Kidney (tissue), 14 donors: Measurements from ENCODE around the gene MYCBP. TPM values are rescaled to one million over a fixed set of nuclear protein-coding genes. Genes with fewer than 3 reads are reported as not detected.

Source experiments
- DNase-seq, 5 donors: peaks; one replicate each; pipeline ENCODE4 v3.0.0-alpha.2; 2013 to 2020
- FAIRE-seq: peaks from 2 replicates; lab custom pipeline; 2012; peaks lifted over from hg19 to GRCh38; lab: Jason Lieb, UNC
- H3K27ac ChIP-seq, 2 donors: one replicate each; pipeline ENCODE4 v1.7.0; 2013; ENCODE audit warnings: low read depth in 2 of 2, low read length in 2 of 2, inconsistent platforms in 1 of 2
- H3K27me3 ChIP-seq: one replicate; pipeline ENCODE4 v1.7.1; 2013; ENCODE audit warnings: low read length, inconsistent platforms; ENCODE audit not compliant: control insufficient read depth, insufficient read depth
- H3K36me3 ChIP-seq, 3 donors: one replicate each; pipeline versions ENCODE4 v1.7.0 to v1.7.1; 2013; ENCODE audit warnings: low read length in 3 of 3, control low read depth in 1 of 3, inconsistent platforms in 1 of 3; ENCODE audit not compliant: insufficient read depth in 3 of 3, control insufficient read depth in 2 of 3
- H3K4me1 ChIP-seq, 3 donors: one replicate each; pipeline versions ENCODE4 v1.7.0 to v1.7.1; 2013; ENCODE audit warnings: low read length in 3 of 3, inconsistent platforms in 1 of 3, low read depth in 1 of 3; ENCODE audit not compliant: control insufficient read depth in 2 of 3, insufficient read depth in 2 of 3
- H3K4me3 ChIP-seq, 3 donors: one replicate each; pipeline versions ENCODE4 v1.7.0 to v1.8.1; 2013; ENCODE audit warnings: low read length in 3 of 3, control low read depth in 1 of 3, inconsistent platforms in 1 of 3
- H3K9ac ChIP-seq, 3 donors: one replicate each; pipeline versions ENCODE4 v1.7.0 to v1.7.1; 2013; ENCODE audit warnings: low read length in 3 of 3, control low read depth in 1 of 3, inconsistent platforms in 1 of 3
- H3K9me3 ChIP-seq, 3 donors: one replicate each; pipeline versions ENCODE4 v1.7.0 to v1.7.1; 2013; ENCODE audit warnings: low read length in 3 of 3, control low read depth in 1 of 3, inconsistent platforms in 1 of 3; ENCODE audit not compliant: control insufficient read depth in 2 of 3, insufficient read depth in 1 of 3
- CTCF ChIP-seq: IDR thresholded peaks from 3 replicates; pipeline ENCODE4 v1.5.1; 2012; ENCODE audit warnings: mild to moderate bottlenecking, moderate library complexity, borderline replicate concordance; ENCODE audit not compliant: insufficient read depth; ENCODE audit errors: extremely low read depth
- intact Hi-C: fragments of 100-400 bp; cut with DNase I; formaldehyde crosslinking; loops from one replicate; pipeline ENCODE4 v1.11.1; 2022
- polyA plus RNA-seq: library from polyadenylated mRNA; stranded (reverse); fragments of 350-450 nt; fragmentation: Illumina TruSeq; extraction: RNeasy Lipid Tissue Mini Kit (QIAGEN cat#74804); gene quantifications from one replicate; pipeline ENCODE4 v1.2.3, GENCODE V29; 2014; ENCODE audit warnings: low read depth, low replicate concordance; ENCODE audit not compliant: insufficient read depth
- total RNA-seq: library from RNA; stranded (reverse); fragmentation: NEBNext Ultra II Directional; extraction: Animal tissue kit (Norgen Biotek cat#: 25700); gene quantifications from one replicate; pipeline ENCODE4 v1.2.1, GENCODE V29; 2021
- donor health status: control.
- donor health status: control.
- donor health status: control.
- donor health status: control.
- donor health status: control.
- donor health status: DM: yes; HTN: yes; CAD: no.
- donor health status: Normal renal cell carcinoma (clear cell type).

The MYCBP gene
- total and polyA plus RNA-seq, 2 donors from 2014 or later: 20.6 to 31.1 TPM

- Histone ChIP-seq H3K4me3 (no peak overlapping the region), H3K36me3 (no peaks in the 10 kb centered on the region), H3K27ac (no peak overlapping the region), H3K9me3 (no peaks in the 10 kb centered on the region), H3K4me1 (no peaks in the 10 kb centered on the region), H3K9ac (no peak overlapping the region), H3K27me3 (no peaks in the 10 kb centered on the region)
- TF ChIP-seq CTCF: no peak
- FAIRE-seq (no peak), DNase-seq (no peak)
- intact Hi-C loops: no loop called here
Observed at GRCh38 chr1:38888423-38889333, 15.5 kb upstream of the MYCBP start.

GRCh38 chr1:38885092-38885491 is 11.9 kb upstream of the MYCBP start:
- DNase-seq: no peak
- FAIRE-seq: no peak
- H3K27me3 ChIP-seq: no peaks in the 10 kb centered on the region
- no peak overlapping the region for H3K9ac ChIP-seq
- H3K36me3 ChIP-seq: no peaks in the 10 kb centered on the region
- H3K27ac ChIP-seq: no peak overlapping the region
- intact Hi-C loops: no loop called here
- no peak overlapping the region for H3K4me3 ChIP-seq
- no peaks in the 10 kb centered on the region for H3K4me1 ChIP-seq
- no peak for TF ChIP-seq CTCF
- H3K9me3 ChIP-seq: no peaks in the 10 kb centered on the region

- no peak within 1 kb of the TSS for H3K9ac ChIP-seq
- H3K4me1 ChIP-seq: no peaks in the 10 kb centered on the region
- H3K27ac ChIP-seq: no peak within 1 kb of the TSS
- FAIRE-seq (no peak), DNase-seq (no peak)
- no peak for TF ChIP-seq CTCF
- H3K4me3 ChIP-seq: no peak within 1 kb of the TSS
- H3K27me3 ChIP-seq: no peaks in the 10 kb centered on the region
- no peaks in the 10 kb centered on the region for H3K36me3 ChIP-seq
- H3K9me3 ChIP-seq: no peaks in the 10 kb centered on the region
- intact Hi-C loops: no loop called here
Observed at GRCh38 chr1:38881487-38881886, 8.3 kb upstream of the MYCBP start, which contains the start of gene GJA9. Gene GJA9 (minus strand): TSS chr1:38881587. CDS start chr1:38876098, 5,489 bp downstream.
